Amniotic stem cell (primary cell): ENCODE data around the gene PYURF.

ENCODE experiments used
- DNase-seq: peaks from one replicate; lab custom pipeline; 2025; lab: John Stamatoyannopoulos, UW

Gene PYURF

DNA sequence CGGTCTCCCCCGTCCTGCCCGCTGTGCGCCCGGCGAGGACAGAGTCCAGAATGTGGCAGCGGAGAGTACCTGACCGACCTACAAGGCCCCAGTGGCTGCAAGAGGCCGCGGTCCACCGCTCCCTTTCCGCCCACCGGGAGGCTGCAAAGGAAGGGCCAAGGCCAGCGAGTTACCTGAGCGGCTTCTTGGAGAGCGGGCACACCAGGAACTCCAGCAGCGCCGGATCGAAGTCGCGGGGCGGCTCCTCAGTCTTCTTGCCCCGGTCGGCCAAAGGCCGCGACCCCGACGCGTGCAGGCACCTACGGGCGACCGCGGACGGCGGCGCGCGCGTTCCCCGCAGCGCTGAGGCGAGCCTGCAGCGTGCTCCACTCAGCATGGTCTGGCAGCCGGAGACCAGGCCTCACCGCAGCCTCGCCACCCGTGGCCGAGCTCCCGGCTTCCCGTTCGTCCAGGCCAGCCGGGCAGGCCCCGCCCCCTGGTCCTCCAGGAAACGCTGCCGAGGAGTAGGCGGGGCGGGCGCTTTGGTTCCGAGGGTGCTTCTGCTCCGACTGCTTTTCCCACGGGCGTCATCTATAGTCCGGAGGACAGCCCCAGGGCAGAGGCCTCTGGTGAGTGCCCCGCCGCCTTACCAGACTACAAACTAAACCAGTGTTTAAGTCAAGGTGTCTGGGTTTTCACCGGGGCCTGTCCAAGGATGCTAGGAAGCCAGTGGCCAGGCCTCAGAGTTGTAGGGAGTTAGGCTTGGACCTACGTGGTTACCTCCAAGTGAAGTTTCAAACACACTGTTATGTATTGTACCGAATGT is at the start of gene PYURF:
TSS of gene PYURF (minus strand) at position 452 of the 805 bp plus-strand sequence. CDS start at position 376, 76 bp downstream.
- DNase-seq: peak; percentile 89

- DNase-seq: no peak
Observed at GRCh38 chr4:88570001-88570400, 46.4 kb upstream of the PYURF start.

- DNase-seq: no peak
Observed at GRCh38 chr4:88567591-88567990, 44.0 kb upstream of the PYURF start.

- DNase-seq: no peak
Observed at GRCh38 chr4:88549815-88550214, 26.2 kb upstream of the PYURF start.

DNA sequence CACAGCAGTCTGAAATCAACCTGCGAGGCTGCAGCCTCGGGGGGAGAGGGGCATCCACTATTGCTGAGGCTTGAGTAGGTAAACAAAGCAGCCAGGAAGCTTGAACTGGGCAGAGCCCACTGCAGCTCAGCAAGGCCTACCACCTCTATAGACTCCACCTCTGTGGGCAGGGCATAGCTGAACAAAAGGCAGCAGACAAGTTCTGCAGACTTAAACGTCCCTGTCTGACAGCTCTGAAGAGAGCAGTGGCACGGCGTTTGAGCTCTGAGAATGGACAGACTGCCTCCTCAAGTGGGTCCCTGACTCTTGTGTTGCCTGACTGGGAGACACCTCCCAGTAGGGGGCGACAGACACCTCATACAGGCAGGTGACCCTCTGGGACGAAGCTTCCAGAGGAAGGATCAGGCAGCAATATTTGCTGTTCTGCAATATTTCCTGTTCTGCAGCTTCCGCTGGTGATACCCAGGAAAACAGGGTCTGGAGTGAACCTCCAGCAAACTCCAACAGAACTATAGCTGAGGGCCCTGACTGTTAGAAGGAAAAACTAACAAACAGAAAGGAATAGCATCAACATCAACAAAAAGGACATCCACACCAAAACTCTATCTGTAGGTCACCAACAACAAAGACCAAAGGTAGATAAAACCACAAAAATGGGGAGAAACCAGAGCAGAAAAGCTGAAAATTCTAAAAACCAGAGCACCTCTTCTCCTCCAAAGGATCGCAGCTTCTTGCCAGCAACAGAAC is 15.9 kb upstream of the PYURF start:
- peak; percentile 28 for DNase-seq

GRCh38 chr4:88537709-88538108 is 14.1 kb upstream of the PYURF start:
- DNase-seq: no peak

DNA sequence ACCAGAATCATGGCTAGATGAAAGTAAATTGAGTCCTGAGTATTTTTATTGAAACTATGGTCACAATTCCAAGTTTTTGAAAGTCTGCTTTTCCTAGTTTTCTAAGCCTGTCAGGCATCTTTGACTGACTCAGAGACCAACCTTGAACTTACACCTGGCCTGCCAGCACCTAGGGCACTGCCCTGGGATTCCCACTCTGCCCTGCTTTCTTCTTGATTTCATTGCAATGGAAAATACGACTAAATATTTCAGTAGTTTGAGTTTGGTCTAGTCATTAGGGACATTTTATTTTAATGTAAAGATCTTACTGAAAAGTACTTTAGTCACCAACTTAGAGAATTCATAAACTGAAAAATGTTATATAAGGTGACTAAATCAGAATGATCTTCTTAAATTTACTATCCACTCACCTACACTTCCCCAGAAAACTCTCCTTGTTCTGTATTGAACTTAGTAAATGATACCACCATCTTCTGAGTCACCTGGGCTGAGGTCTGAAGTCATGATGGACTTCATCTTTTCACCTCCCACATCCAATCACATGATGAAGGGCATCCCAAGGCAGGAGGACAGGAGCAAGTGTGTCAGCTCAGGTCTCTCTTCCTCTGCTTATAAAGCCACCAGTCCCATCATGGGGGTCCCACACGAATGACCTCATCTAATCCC is 11.6 kb upstream of the PYURF start:
- DNase-seq: no peak

- peak; percentile 74 for DNase-seq
Observed at GRCh38 chr4:88533937-88534750, 10.6 kb upstream of the PYURF start.

- no peak for DNase-seq
Observed at GRCh38 chr4:88533088-88533790, 9.7 kb upstream of the PYURF start.

DNA sequence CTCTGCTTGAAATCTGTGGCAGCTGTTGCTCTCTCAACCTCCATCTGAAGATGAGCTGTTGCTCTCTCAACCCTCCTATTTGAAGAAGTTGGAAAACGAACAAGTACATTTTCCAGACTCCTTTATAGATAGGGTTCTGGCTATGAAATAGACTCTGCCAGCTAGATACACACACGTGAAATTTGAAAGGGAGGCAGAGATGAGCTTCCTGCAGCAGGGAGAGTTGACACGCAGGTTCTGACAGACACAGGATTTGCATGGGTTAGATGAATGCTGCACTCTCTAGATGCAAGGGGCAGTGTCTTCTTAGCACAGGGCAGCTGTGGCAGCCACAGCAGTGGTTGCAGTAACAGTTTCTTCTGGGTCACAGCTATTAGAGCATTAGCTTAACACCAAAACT is 8.0 kb upstream of the PYURF start:
- no peak for DNase-seq

DNA sequence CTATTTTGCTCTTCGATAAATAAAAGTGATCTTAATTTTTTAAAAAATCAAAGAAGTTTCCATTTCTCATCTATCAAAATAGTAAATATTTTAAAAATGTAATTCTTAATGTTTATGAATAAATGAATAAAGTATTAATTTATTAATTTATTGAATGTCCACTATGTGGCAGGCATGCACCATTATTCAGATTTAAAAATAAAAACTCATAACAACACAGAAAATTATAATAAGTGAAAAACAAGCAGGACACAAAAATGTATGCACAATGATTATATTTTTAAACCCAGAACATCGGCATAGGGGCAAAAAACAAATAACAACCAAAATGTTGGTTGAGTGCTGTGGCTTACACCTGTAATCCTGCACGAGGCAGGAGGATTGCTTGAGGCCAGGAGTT is 5.3 kb upstream of the PYURF start:
- no peak for DNase-seq

- no peak for DNase-seq
Observed at GRCh38 chr4:88527787-88528186, 4.2 kb upstream of the PYURF start.

- no peak for DNase-seq
Observed at GRCh38 chr4:88526221-88526815, 2.7 kb upstream of the PYURF start.

GRCh38 chr4:88524171-88524570 is 595 bp upstream of the PYURF start:
- DNase-seq: no peak

DNA sequence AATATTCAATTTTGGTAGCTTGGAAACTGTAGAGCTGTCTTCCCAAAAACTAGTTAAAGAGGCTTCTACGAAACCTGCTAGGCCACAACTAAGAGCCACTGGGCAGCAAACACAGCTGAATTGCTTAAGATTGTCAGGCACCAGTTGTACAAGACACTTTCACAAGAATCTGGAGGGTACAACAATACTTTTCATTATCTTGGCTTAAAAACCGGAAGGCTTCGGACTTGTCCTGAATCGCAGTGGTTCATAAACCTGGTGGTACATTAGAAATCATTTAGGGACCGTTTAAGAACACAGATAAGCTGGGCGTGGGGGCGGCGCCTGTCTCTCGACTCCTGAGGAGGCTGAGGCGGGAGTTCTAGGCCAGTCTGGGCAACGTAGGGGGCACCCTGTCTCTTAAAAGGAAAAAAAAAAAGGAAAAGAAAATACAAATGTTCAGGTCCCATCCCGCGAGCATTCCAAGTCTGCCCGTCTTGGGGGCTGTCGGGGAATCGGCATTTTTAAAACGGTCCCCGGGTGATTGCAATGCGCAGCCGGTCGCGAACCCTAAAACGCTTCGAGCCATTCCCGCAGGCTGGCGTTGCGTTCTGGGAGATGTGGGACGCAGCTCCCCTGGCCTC is 763 bp downstream of the PYURF start:
- peak; percentile 23 for DNase-seq

DNA sequence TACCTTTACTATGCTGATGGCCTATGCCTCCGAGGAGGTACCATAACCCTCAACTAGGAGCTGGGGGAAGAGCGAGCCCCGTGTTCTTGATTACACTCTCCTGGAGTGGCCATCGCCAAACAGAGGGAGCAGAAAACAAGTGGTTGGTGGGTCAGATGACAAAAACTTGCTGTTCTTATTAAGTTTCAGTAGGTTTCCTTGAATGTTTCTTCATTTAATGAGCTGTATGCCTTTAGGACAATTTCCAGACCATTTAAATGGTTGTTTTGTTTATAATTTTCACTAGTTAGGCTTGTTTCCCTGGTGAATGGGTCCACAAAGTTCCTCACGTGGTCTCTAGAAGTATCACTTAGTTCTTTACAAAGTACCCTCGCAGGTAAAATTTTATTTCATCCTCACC is 4.7 kb downstream of the PYURF start:
- no peak for DNase-seq

GRCh38 chr4:88517825-88518224 is 5.8 kb downstream of the PYURF start:
- DNase-seq: no peak

DNA sequence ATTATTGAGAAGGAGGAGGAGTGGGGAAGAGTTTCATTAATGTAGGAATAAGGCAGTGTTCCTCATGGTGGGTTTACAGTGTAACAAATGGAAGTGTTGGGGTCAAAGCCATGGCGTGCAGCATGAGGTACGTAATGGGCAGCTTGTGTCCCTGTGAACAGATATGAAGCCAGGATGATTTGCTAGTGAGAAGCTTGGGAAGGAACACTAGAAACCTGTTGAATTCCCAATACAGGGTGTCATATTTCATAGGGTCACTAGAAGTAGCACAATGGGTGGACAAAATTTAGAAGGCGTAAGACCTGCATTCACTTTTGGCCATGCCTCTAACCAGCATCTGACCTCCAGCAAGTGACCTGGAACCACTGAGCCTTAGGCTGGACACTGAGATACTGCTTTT is 6.8 kb downstream of the PYURF start:
- DNase-seq: no peak

GRCh38 chr4:88514557-88515511 is 8.7 kb downstream of the PYURF start:
- DNase-seq: no peak
